GM10248 (cell line): ENCODE data around the gene CALHM5.

Experiments used
- CTCF ChIA-PET: fragments of 300-600 bp; sonication (Branson Sonifier 250); formaldehyde crosslinking; extraction: SDS; loops from one replicate; lab custom pipeline; 2021; ENCODE audit warnings: antibody characterized with exemption; lab: Yijun Ruan, JAX
- POLR2A ChIA-PET: fragments of 350-650 bp; sonication (Branson Sonifier 250); formaldehyde crosslinking; extraction: SDS; loops from one replicate; lab custom pipeline; 2020; ENCODE audit warnings: antibody characterized with exemption; lab: Yijun Ruan, JAX
- DNase-seq: peaks from one replicate; pipeline ENCODE4 v3.0.0; 2012; ENCODE audit errors: extremely low spot score
- TF ChIP-seq, protein P1 (sequence below): IDR thresholded peaks from 2 replicates; pipeline ENCODE4 v1.5.1; 2012; ENCODE audit warnings: mild to moderate bottlenecking, low read depth; ENCODE audit errors: extremely low read depth, missing control alignments, control extremely low read depth

Gene CALHM5

DNA sequence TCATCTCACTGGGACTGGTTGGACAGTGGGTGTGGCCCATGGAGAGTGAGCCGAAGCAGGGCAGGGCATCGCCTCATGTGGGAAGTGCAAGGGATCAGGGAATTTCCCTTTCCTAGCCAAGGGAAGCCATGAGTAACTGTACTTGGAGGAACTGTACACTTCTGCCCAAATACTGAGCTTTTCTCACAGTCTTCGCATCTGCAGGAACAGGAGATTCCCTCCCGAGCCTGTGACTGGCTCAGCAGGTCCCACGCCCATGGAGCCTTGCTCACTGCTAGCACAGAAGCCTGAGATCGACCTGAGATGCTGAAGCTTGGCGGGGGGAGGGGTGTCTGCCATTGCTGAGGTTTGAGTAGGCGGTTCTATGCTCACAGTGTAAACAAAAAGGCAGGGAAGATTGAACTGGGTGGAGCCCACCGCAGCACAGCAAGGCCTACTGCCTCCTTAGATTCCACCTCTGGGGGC, 10.4 kb upstream of the CALHM5 start:
- ChIA-PET POLR2A (no interaction called here), CTCF (interaction anchor here (0.9 to 2.8 kb wide), 3 partner anchors 14 to 60 kb away, joined by 3 to 7 read pairs (median 5); no protein-coding TSS in a partner anchor)
- TF ChIP-seq, protein P1, sequence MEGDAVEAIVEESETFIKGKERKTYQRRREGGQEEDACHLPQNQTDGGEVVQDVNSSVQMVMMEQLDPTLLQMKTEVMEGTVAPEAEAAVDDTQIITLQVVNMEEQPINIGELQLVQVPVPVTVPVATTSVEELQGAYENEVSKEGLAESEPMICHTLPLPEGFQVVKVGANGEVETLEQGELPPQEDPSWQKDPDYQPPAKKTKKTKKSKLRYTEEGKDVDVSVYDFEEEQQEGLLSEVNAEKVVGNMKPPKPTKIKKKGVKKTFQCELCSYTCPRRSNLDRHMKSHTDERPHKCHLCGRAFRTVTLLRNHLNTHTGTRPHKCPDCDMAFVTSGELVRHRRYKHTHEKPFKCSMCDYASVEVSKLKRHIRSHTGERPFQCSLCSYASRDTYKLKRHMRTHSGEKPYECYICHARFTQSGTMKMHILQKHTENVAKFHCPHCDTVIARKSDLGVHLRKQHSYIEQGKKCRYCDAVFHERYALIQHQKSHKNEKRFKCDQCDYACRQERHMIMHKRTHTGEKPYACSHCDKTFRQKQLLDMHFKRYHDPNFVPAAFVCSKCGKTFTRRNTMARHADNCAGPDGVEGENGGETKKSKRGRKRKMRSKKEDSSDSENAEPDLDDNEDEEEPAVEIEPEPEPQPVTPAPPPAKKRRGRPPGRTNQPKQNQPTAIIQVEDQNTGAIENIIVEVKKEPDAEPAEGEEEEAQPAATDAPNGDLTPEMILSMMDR, result no peak
- DNase-seq, result no peak

DNA sequence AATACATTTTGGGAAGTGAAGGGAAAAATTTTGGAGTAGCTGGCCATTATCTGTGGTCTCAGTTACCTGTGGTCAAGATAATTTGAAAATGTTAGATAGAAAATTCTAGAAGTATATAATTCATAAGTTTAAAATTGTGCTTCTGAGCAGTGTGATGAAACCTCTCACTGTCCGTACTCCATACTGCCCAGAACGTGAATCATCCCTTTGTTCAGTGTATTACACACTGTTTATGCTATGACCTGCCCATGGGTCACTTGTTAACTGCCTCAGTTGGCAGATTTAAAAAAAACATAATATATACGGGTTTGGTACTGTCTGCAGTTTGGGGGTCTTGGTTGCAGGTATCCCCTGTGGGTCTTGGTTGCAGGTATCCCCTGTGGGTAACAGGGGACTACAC, 4.1 kb upstream of the CALHM5 start:
- CTCF ChIA-PET, result interaction anchor here (1.0 kb wide), 1 partner anchor 11 kb away, joined by 3 read pairs; no protein-coding TSS in a partner anchor
- DNase-seq, result no peak
- TF ChIP-seq, protein P1, result no peak
- POLR2A ChIA-PET, result no interaction called here

DNA sequence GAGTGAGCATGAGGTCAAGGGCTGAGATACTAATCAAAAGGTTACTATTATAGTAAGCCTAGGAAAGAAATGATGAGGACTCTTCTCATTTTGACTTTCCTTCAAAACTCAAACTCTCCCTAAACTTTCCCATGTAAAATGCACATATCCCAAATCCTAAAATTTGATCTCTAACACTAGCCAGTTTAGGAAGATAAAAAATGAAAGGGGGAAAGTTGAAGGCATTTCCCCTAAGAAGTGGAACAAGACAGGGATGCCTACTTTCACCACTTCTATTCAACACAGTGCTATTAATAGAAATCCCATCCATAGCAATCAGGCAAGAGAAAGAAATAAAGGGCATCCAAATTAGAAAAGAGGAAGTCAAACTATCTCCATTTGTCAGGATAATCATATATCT, 2.9 kb upstream of the CALHM5 start:
- ChIA-PET POLR2A (no interaction called here), CTCF (no interaction called here)
- DNase-seq, result no peak

GRCh38 chr6:116512111-116512559, 696 bp downstream of the CALHM5 start:
- POLR2A ChIA-PET, result no interaction called here
- peak; percentile 18 for DNase-seq
- TF ChIP-seq, protein P1, result no peak
- CTCF ChIA-PET, result interaction anchor here (0.8 to 2.5 kb wide), 5 partner anchors 9 to 43 kb away, joined by 3 to 9 read pairs (median 3); no protein-coding TSS in a partner anchor

More for the DNA sequence above, 2.9 kb upstream of the CALHM5 start:
- TF ChIP-seq, protein P1, result no peak

DNA sequence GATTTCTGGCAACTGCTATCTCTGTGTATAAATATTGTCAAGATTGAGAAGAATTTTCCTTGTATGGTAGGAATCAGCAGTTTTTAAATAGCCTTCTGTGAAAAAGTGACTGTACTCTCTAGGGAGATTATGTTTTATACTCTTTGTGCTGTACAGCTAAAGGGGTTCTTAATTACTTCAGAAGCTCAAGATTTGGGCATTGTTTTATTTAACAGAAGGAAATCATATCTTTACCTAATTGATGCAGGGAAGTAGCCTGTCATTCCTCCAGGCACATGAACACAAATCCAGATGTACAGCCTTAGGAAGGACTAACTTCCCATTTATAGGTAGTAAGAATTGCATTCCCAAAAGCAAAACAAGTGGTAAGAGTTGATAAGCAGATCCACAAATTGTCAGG, 1.3 kb downstream of the CALHM5 start:
- TF ChIP-seq, protein P1, result no peak
- no peak for DNase-seq
- ChIA-PET POLR2A (no interaction called here), CTCF (interaction anchor here (1.1 to 3.5 kb wide), 6 partner anchors 10 to 244 kb away, joined by 3 to 15 read pairs (median 4); no protein-coding TSS in a partner anchor)

DNA sequence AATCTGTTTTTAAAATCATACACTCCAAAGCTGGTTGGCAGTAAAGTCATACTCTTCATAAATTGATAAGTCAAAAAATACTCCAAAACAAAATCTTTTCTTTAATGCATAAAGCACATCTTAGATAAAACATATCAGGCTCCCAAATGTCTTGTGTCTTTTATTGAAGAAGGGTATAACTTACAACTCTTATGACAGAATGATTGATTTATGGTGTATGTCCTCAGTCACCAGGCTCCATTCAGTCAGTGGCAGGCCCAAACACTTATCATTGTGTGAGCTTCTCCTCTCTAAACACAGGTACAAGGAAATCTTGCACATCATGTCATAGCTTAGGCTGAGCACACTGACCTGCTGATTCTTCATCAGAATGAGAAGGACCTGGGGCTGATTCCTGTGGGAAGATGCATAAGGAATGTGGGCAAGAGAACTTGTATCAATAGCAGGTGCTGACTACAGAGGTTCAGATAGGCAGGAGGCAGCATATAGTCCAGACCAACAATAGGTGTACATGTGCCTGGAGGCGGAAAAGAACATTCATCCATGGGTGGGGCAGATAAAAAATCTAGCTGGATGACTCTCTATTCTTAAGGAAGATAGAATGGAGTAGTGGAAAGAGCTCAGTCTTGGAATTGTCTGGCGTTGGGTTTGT, 1.9 kb downstream of the CALHM5 start:
- no peak for DNase-seq
- TF ChIP-seq, protein P1, result no peak
- ChIA-PET POLR2A (no interaction called here), CTCF (interaction anchor here (1.0 to 3.5 kb wide), 8 partner anchors 9 to 245 kb away, joined by 3 to 15 read pairs (median 4); no protein-coding TSS in a partner anchor)
